ENCODE measurements around the gene CLCA1.

- TF ChIP-seq POLR2A (IDR thresholded peaks at IDR 0.05) (no peak), CTCF (IDR thresholded peaks at IDR 0.05 in 8 of 11, conservative IDR thresholded peaks at IDR 0.05 in 3 of 11) (no peak), POLR2AphosphoS5 (IDR thresholded peaks at IDR 0.05) (no peak)
Observed at GRCh38 chr1:86434059-86434458, 34.7 kb upstream of the CLCA1 start.

Data from spleen (tissue), 7 donors.